HepG2 (cell line): ENCODE results near the gene NRDE2. TPM values are rescaled to one million over a fixed set of nuclear protein-coding genes. Genes with fewer than 3 reads are reported as not detected.

Experiments
- BRF2 ChIP-seq: sonication (generic); formaldehyde crosslinking; IDR thresholded peaks from 2 replicates; pipeline ENCODE4 v1.8.1; 2022; ENCODE audit warnings: mild to moderate bottlenecking, missing genetic modification reagents
- FOXO1 ChIP-seq: sonication (generic); formaldehyde crosslinking; IDR thresholded peaks from 2 replicates; pipeline ENCODE4 v1.4.0; 2020; ENCODE audit warnings: missing genetic modification reagents
- GABPA ChIP-seq, 2 experiments: IDR thresholded peaks; 2 replicates each; pipeline ENCODE4 v1.6.1; 2011 to 2016; ENCODE audit warnings: low read depth in 2 of 2, low read length in 1 of 2, missing biosample characterization in 1 of 2, missing genetic modification characterization in 1 of 2
- HOMEZ ChIP-seq: IDR thresholded peaks from 2 replicates; pipeline ENCODE4 v1.6.1; 2016; ENCODE audit warnings: low read depth
- MAFF ChIP-seq: IDR thresholded peaks from 2 replicates; pipeline ENCODE4 v1.6.1; 2011; ENCODE audit warnings: low read depth, low read length, improper control_type of control experiment
- MYPOP ChIP-seq: sonication (generic); formaldehyde crosslinking; IDR thresholded peaks from 2 replicates; pipeline ENCODE4 v1.8.1; 2023; ENCODE audit warnings: mild to moderate bottlenecking, moderate library complexity, missing genetic modification reagents
- NFIC ChIP-seq: IDR thresholded peaks from 2 replicates; pipeline ENCODE4 v1.6.1; 2012; ENCODE audit warnings: mild to moderate bottlenecking, low read length, inconsistent platforms
- NFRKB ChIP-seq: fragments of 450-650 bp; IDR thresholded peaks from 2 replicates; pipeline ENCODE4 v1.6.1; 2017
- PAF1 ChIP-seq: IDR thresholded peaks from 2 replicates; pipeline ENCODE4 v1.6.1; 2016; ENCODE audit warnings: missing genetic modification reagents, missing compliant biosample characterization
- RAD51 ChIP-seq: fragments of 450-650 bp; IDR thresholded peaks from 2 replicates; pipeline ENCODE4 v1.6.1; 2016; ENCODE audit warnings: borderline replicate concordance
- SMAD1 ChIP-seq: sonication (generic); formaldehyde crosslinking; IDR thresholded peaks from 2 replicates; pipeline ENCODE4 v1.4.0; 2020; ENCODE audit warnings: missing genetic modification reagents, low read depth, mild to moderate bottlenecking, borderline replicate concordance
- TOPORS ChIP-seq: sonication (generic); formaldehyde crosslinking; IDR thresholded peaks from 2 replicates; pipeline ENCODE4 v1.8.0; 2023; ENCODE audit warnings: mild to moderate bottlenecking, missing genetic modification reagents
- ZMYM2 ChIP-seq: sonication (generic); formaldehyde crosslinking; IDR thresholded peaks from 2 replicates; pipeline ENCODE4 v1.8.0; 2022; ENCODE audit warnings: mild to moderate bottlenecking, missing genetic modification reagents
- ZNF550 ChIP-seq: sonication (generic); formaldehyde crosslinking; IDR thresholded peaks from 2 replicates; pipeline ENCODE4 v1.4.0; 2020; ENCODE audit warnings: mild to moderate bottlenecking, missing genetic modification reagents, borderline replicate concordance
- ZNF652 ChIP-seq: IDR thresholded peaks from 2 replicates; pipeline ENCODE4 v1.6.1; 2016; ENCODE audit warnings: low read depth, borderline replicate concordance
- ZSCAN25 ChIP-seq: sonication (generic); formaldehyde crosslinking; IDR thresholded peaks from 2 replicates; pipeline ENCODE4 v1.8.0; 2022; ENCODE audit warnings: mild to moderate bottlenecking, missing genetic modification reagents
- ZSCAN5A ChIP-seq: sonication (generic); formaldehyde crosslinking; IDR thresholded peaks from 2 replicates; pipeline ENCODE4 v1.8.0; 2022; ENCODE audit warnings: mild to moderate bottlenecking, missing genetic modification reagents, borderline replicate concordance
- ZZZ3 ChIP-seq: sonication (generic); formaldehyde crosslinking; IDR thresholded peaks from 2 replicates; pipeline ENCODE4 v1.4.0; 2020; ENCODE audit warnings: missing genetic modification reagents, mild to moderate bottlenecking, borderline replicate concordance
- polyA plus RNA-seq, 8 experiments: library from polyadenylated mRNA; depleted of rRNA in 3 of 8; stranded (reverse) in 7 of 8; unstranded in 1 of 8; fragments of >200 nt; fragmentation: Illumina TruSeq in 4 of 8; extraction: Trizol in 4 of 8; gene quantifications; 2 replicates each; pipeline versions ENCODE4 v1.2.1 to v1.2.3, GENCODE V29; 2011 to 2016; ENCODE audit warnings: low read depth in 4 of 8, missing spikeins in 1 of 8, mixed read lengths in 1 of 8; ENCODE audit not compliant: insufficient read depth in 1 of 8
- total RNA-seq, 5 experiments: library from RNA; depleted of rRNA; stranded (reverse); fragments of >200 nt; fragmentation: Illumina TruSeq; extraction: Trizol; gene quantifications; 2 replicates each; pipeline ENCODE4 v1.2.3, GENCODE V29; 2016; ENCODE audit warnings: low read depth in 1 of 5
- TF ChIP-seq, protein P1 (sequence below), 2 experiments: sonication (generic) in 1 of 2; formaldehyde crosslinking in 1 of 2; IDR thresholded peaks; 2 replicates each; pipeline versions ENCODE4 v1.4.0 to v1.6.1; 2016 to 2020; ENCODE audit warnings: borderline replicate concordance in 1 of 2, low read depth in 1 of 2, mild to moderate bottlenecking in 1 of 2, missing genetic modification reagents in 1 of 2

The NRDE2 gene
- total and polyA plus RNA-seq, 2 of the 13 experiments (the other 11 are each of a cell fraction or from before 2014, with no cell fraction given), result 5.6 to 12.5 TPM

DNA sequence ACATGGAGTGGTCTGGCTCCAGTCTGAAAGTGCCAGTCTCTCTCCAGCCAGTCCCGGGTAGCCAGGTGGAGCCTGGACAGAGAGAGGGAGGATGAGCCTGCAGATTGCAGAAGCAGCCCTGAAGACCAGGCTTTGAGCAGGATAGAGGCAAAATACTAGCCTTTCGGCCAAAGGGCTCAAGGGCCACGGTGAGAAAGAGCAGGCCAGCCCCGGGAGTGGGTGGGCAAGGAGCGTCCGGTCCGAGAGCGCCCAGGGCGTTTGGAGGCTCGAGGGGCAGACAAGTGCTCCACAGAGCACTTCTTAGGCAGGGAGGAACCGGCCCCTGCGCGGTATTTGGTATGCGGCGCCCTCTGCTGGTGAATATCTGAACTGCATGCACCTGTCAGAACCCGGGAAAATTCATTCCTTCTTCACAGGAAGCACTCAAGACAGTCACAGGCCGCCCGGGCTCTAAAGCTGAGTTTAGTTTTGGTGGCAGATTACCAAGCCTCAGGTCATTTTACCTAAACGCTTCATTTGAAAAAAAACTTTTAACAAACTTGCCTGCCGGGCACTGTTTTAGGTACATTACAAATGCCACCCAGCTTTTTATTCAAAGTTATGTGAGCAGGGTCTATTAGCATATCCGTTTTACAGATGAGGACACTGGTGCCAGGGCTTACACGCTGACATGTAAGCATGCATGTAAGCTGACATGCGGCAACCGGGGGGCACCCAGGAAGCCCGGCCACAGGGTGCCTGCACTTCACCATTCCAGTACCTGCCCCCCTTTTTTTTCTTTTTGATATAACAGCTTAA is 96.4 kb downstream of the NRDE2 start (continued):
- TF ChIP-seq, protein P1, sequence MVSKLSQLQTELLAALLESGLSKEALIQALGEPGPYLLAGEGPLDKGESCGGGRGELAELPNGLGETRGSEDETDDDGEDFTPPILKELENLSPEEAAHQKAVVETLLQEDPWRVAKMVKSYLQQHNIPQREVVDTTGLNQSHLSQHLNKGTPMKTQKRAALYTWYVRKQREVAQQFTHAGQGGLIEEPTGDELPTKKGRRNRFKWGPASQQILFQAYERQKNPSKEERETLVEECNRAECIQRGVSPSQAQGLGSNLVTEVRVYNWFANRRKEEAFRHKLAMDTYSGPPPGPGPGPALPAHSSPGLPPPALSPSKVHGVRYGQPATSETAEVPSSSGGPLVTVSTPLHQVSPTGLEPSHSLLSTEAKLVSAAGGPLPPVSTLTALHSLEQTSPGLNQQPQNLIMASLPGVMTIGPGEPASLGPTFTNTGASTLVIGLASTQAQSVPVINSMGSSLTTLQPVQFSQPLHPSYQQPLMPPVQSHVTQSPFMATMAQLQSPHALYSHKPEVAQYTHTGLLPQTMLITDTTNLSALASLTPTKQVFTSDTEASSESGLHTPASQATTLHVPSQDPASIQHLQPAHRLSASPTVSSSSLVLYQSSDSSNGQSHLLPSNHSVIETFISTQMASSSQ (IDR thresholded peaks at IDR 0.05; ENCODE audit: low read depth), result no peak
- TF ChIP-seq, protein P1 (CRISPR knock-in tag; IDR thresholded peaks at IDR 0.05; ENCODE audit: borderline replicate concordance), result no peak
- TF ChIP-seq MYPOP (CRISPR knock-in tag), result no peak
- TF ChIP-seq NFRKB, result no peak
- no peak for TF ChIP-seq TOPORS (CRISPR knock-in tag)
- no peak for TF ChIP-seq HOMEZ (CRISPR knock-in tag)
- TF ChIP-seq ZZZ3, result no peak
- TF ChIP-seq ZMYM2 (CRISPR knock-in tag), result no peak
- TF ChIP-seq ZSCAN5A (CRISPR knock-in tag), result no peak
- TF ChIP-seq BRF2 (CRISPR knock-in tag), result no peak
- no peak for TF ChIP-seq MAFF
- no peak for TF ChIP-seq SMAD1 (CRISPR knock-in tag)
- TF ChIP-seq RAD51, result no peak
- TF ChIP-seq NFIC, result no peak
- no peak for TF ChIP-seq GABPA (IDR thresholded peaks at IDR 0.05; ENCODE audit: low read depth, low read length)
- no peak for TF ChIP-seq GABPA (CRISPR knock-in tag; IDR thresholded peaks at IDR 0.05; ENCODE audit: low read depth)
- TF ChIP-seq ZNF652 (CRISPR knock-in tag), result no peak
- TF ChIP-seq PAF1 (CRISPR knock-in tag), result no peak
- TF ChIP-seq FOXO1 (CRISPR knock-in tag), result no peak
- TF ChIP-seq ZNF550 (CRISPR knock-in tag), result 0 out of 2 replicates have a peak, but pooled peaks have one; percentile 25
- TF ChIP-seq ZSCAN25 (CRISPR knock-in tag), result no peak
